Gastroesophageal sphincter (tissue), 4 donors: ENCODE results near the gene STRIP1. TPM values are rescaled to one million over a fixed set of nuclear protein-coding genes. Genes with fewer than 3 reads are reported as not detected.
A peak's percentile ranks its signal among the peaks of the same experiment; 100 is the strongest.

Source experiments
- ATAC-seq: fragments of 150-250 bp; one replicate; pipeline ENCODE4 v1.9.1; 2016; ENCODE audit warnings: mild to moderate bottlenecking, moderate library complexity
- H3K27ac ChIP-seq, 4 donors: fragments of 200-600 bp; sonication (generic) in 3 of 4; 1 replicate in 3 of 4; 2 replicates in 1 of 4; pipeline ENCODE4 v1.5.1; 2016 to 2019
- H3K27me3 ChIP-seq: fragments of 200-600 bp; sonication (generic); one replicate; pipeline ENCODE4 v1.5.1; 2019
- H3K36me3 ChIP-seq, 2 donors: fragments of 200-600 bp; sonication (generic); one replicate each; pipeline ENCODE4 v1.5.1; 2019; ENCODE audit warnings: control low read depth in 1 of 2
- H3K4me1 ChIP-seq, 3 donors: fragments of 200-600 bp; sonication (generic); 1 replicate in 2 of 3; 2 replicates in 1 of 3; pipeline ENCODE4 v1.5.1; 2016 to 2019; ENCODE audit warnings: control low read depth in 2 of 3
- H3K4me3 ChIP-seq, 2 donors: fragments of 200-600 bp; sonication (generic); one replicate each; pipeline ENCODE4 v1.5.1; 2019; ENCODE audit warnings: mild to moderate bottlenecking in 1 of 2, moderate library complexity in 1 of 2
- H3K9me3 ChIP-seq, 3 donors: fragments of 200-600 bp; sonication (generic); one replicate each; pipeline ENCODE4 v1.5.1; 2017 to 2019; ENCODE audit warnings: control low read depth in 2 of 3
- EP300 ChIP-seq: sonication (generic); formaldehyde crosslinking; IDR thresholded peaks from one replicate; pipeline ENCODE4 v1.6.1; 2017; ENCODE audit warnings: antibody characterized with exemption, mild to moderate bottlenecking
- POLR2A ChIP-seq, 2 donors: fragments of 450-650 bp; IDR thresholded peaks; one replicate each; pipeline ENCODE4 v1.6.1; 2017; ENCODE audit warnings: antibody characterized with exemption in 2 of 2, mild to moderate bottlenecking in 2 of 2, moderate library complexity in 1 of 2
- POLR2AphosphoS5 ChIP-seq: sonication (generic); formaldehyde crosslinking; IDR thresholded peaks from one replicate; pipeline ENCODE4 v1.6.1; 2017; ENCODE audit warnings: antibody characterized with exemption
- WGBS, 2 donors: methylation state at CpG; one replicate each; pipeline ENCODE4 v1.1.5; 2018; ENCODE audit warnings: low coverage in 1 of 2; 5-methylcytosine and 5-hydroxymethylcytosine counted together
- total RNA-seq, 4 donors: library from RNA; depleted of rRNA; stranded (reverse); fragments of >200 nt; gene quantifications; one replicate each; pipeline ENCODE4 v1.1.0, GENCODE V29; 2016
- TF ChIP-seq, protein P1 (sequence below), 4 experiments: fragments of 200-600 bp in 2 of 4; fragments of 450-650 bp in 2 of 4; sonication (generic) in 1 of 4; IDR thresholded peaks; one replicate each; pipeline ENCODE4 v1.5.1; 2017 to 2019; ENCODE audit warnings: antibody characterized with exemption in 4 of 4, mild to moderate bottlenecking in 2 of 4, moderate library complexity in 2 of 4

The STRIP1 gene
- total RNA-seq, 4 donors from 2014 or later = 29.3 to 46.9 (median 35.9) TPM

DNA sequence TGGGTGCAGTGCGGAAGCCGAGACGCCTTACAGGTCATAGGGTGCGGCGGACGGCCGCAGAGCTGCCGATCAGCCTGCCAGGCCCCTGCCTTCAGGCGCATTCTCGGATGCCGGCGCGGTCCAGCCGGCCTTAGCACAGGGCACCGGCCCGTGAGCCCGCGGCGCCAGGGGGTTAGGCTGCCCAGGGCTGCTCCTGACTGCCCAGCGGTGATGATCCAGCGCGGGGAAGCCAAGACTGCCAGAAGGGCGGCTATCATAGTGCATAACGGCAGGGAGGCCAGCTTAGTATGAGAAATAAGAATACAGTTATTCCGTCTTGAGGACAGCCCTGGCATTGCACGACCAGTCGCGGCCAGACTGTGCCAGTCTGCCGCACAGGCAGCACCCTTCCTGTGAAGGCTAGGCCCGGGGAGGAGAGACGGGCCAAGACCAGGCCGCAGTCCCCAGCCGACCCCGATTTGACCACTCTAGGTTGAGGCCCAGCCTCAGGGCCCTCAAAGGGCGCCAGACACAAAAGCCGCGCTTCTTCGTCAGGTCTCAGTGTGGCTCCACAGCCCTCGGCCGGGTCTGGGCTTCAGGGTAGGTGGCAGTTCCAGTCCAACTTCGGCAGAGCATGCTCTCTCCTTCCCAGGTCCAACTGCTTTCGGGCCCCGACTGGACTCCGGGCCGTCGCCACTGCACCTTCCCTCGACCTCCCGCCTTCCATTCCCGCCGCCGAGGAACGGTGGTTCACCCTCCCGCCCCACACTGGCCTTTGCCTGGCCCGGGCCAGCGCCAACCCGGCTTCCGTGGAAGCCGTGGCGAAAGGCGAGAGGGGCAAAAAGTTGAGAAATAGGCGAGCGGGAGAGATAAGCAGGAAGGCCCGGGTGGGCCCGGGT, 35.2 kb downstream of the STRIP1 start:
- no peak for ATAC-seq
- no peak for TF ChIP-seq POLR2A (IDR thresholded peaks at IDR 0.05)
- TF ChIP-seq POLR2AphosphoS5 = no peak
- no peak for TF ChIP-seq EP300
- TF ChIP-seq, protein P1, sequence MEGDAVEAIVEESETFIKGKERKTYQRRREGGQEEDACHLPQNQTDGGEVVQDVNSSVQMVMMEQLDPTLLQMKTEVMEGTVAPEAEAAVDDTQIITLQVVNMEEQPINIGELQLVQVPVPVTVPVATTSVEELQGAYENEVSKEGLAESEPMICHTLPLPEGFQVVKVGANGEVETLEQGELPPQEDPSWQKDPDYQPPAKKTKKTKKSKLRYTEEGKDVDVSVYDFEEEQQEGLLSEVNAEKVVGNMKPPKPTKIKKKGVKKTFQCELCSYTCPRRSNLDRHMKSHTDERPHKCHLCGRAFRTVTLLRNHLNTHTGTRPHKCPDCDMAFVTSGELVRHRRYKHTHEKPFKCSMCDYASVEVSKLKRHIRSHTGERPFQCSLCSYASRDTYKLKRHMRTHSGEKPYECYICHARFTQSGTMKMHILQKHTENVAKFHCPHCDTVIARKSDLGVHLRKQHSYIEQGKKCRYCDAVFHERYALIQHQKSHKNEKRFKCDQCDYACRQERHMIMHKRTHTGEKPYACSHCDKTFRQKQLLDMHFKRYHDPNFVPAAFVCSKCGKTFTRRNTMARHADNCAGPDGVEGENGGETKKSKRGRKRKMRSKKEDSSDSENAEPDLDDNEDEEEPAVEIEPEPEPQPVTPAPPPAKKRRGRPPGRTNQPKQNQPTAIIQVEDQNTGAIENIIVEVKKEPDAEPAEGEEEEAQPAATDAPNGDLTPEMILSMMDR (IDR thresholded peaks at IDR 0.05) = no peak
- H3K27ac ChIP-seq = no peak overlapping the region
- H3K27me3 ChIP-seq = peaks cover 78% of the 10 kb centered on the region
- peaks cover 0 to 8% (median 0%) of the 10 kb centered on the region in 3 donors for H3K9me3 ChIP-seq
- peak overlapping the region in 1 of 2 donors; percentile 39 for H3K4me3 ChIP-seq
- H3K36me3 ChIP-seq = no peaks in the 10 kb centered on the region
- H3K4me1 ChIP-seq = peaks cover 0 to 38% (median 16%) of the 10 kb centered on the region in 3 donors
- WGBS, 2 donors = no CpG with 5 or more reads among the region's 64 CpGs

DNA sequence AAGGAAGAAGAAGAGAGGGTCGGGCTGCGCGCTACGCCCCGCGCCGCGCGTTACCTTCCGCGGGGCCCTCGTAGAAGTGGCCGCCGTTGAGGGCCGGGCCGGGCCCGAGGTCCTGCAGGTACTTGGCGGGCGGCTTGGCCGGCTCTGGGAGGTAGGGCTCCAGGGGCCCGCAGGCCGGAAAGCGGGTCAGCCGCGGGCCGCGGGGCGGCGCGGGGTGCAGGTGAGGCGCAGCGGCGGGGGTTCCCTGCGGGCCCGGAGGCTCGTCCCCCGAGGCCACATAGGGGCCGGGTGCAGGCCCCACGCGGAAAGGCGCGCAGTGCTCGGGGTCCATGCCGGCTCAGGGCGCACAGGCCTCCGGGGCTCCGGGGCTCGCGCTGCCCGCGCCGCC, 35.9 kb downstream of the STRIP1 start:
- no peak for ATAC-seq
- peaks cover 81% of the 10 kb centered on the region for H3K27me3 ChIP-seq
- H3K27ac ChIP-seq = no peak overlapping the region

DNA sequence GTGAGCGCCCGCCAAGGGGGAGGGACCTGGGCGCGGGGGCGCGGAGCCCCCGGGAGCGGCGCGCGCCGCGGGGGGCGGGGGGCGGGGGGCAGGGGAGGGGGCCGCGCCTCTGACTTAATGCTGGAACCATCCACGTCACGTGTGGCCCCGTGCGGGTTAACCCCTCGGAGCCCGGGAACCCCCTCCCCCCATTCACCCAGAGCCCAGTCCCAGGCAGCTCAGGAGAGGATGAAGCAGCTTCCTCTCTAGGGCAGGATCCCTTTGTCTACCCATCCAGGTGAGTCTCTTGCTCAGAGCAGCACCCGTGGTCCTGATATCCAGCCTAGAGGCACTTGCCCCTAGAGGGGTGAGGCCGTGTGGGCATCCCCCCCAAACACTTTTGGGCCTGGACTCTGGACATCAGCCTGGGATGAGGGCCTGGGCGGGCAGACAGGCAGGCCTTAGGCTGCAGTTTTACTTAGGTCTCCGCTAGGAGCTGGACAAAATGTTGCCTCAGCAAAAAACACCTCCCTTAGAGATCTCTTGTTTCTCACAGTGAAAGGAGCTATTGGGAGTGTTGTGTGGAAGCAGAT, 36.3 kb downstream of the STRIP1 start, which contains the start of gene ALX3:
Gene ALX3 (minus strand): TSS at position 2 of the 572 bp plus-strand sequence. CDS start 60 bp downstream, outside the sequence.
- WGBS, 2 donors = no CpG with 5 or more reads among the region's 27 CpGs
- H3K36me3 ChIP-seq = no peaks in the 10 kb centered on the region
- H3K4me1 ChIP-seq = peaks cover 0 to 38% (median 16%) of the 10 kb centered on the region in 3 donors
- no peak within 1 kb of the TSS for H3K27ac ChIP-seq
- peaks cover 0 to 8% (median 0%) of the 10 kb centered on the region in 3 donors for H3K9me3 ChIP-seq
- H3K27me3 ChIP-seq = peaks cover 86% of the 10 kb centered on the region
- TF ChIP-seq POLR2A (IDR thresholded peaks at IDR 0.05) (no peak), EP300 (no peak), POLR2AphosphoS5 (no peak)
- TF ChIP-seq, protein P1 (IDR thresholded peaks at IDR 0.05) = no peak
- ATAC-seq = no peak
- peak within 1 kb of the TSS in 1 of 2 donors; percentile 39 for H3K4me3 ChIP-seq

More for the DNA sequence above, 35.9 kb downstream of the STRIP1 start:
- TF ChIP-seq POLR2A (IDR thresholded peaks at IDR 0.05) (no peak), EP300 (no peak), POLR2AphosphoS5 (no peak)
- TF ChIP-seq, protein P1 (IDR thresholded peaks at IDR 0.05) = no peak
- Histone ChIP-seq H3K36me3 (no peaks in the 10 kb centered on the region), H3K4me3 (peak overlapping the region in 1 of 2 donors; percentile 39), H3K4me1 (peaks cover 0 to 38% (median 16%) of the 10 kb centered on the region in 3 donors), H3K9me3 (peaks cover 0 to 8% (median 0%) of the 10 kb centered on the region in 3 donors)
- WGBS, 2 donors = no CpG with 5 or more reads among the region's 52 CpGs

DNA sequence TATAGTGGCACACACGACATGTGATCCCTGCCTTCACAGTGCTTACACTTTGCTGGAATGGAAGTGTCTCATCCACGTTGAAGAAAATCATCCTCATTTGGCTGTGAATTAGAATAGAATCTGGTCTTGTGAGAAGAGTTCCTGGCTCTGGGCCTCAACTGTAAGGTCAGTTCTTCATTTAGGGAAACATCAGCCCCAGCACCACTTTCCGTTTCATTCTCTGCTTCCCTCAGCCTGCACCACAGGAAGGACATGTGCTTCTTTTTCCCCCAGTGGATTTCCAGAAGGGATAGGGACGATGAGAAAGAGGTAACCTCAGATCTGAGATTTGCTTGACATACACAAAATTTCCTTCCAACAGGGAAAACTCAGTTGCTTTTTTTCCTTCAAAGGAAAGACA, 39.7 kb downstream of the STRIP1 start:
- H3K4me1 ChIP-seq = peaks cover 0 to 19% (median 11%) of the 10 kb centered on the region in 3 donors
- H3K27ac ChIP-seq = no peak overlapping the region
- peaks cover 72% of the 10 kb centered on the region for H3K27me3 ChIP-seq
- H3K36me3 ChIP-seq = no peaks in the 10 kb centered on the region
- TF ChIP-seq, protein P1 (IDR thresholded peaks at IDR 0.05) = no peak
- TF ChIP-seq POLR2AphosphoS5 = no peak
- TF ChIP-seq EP300 = no peak
- no peak for TF ChIP-seq POLR2A (IDR thresholded peaks at IDR 0.05)
- H3K9me3 ChIP-seq = no peaks in the 10 kb centered on the region
- no peak overlapping the region for H3K4me3 ChIP-seq
- ATAC-seq = no peak
- WGBS, 2 donors = 69 to 76% methylated on average over 4 of the region's 4 CpGs
